Measurements from ENCODE around the gene RAP2B. TPM values are rescaled to one million over a fixed set of nuclear protein-coding genes. Genes with fewer than 3 reads are reported as not detected.

The RAP2B gene
- polyA plus RNA-seq, 3 donors, result 17.5 to 35.5 (median 24.7) TPM

DNA sequence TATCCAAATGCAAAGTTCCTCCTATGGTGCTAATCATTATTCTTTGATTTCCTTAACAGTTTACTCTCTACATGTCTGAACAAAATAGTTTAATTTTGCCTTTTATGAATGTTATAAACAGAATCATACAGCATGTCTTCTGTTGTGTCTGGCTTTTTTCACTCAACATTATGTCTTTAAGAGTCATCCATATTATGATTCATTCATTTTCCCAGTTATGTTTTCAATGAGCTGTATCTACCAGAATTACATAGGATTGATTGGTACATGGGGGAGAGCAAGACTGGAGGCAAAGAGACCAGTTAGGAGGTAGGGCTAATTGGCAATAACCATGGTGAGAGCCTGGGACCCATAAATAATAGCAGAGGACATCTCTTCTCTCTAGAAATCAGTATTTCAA, 16.6 kb upstream of the RAP2B start:
- Mint-ChIP-seq H3K9me3 (peaks cover 0 to 5% (median 2%) of the 10 kb centered on the region in 7 donors), H3K4me1 (peaks cover 21% of the 10 kb centered on the region), H3K36me3 (no peaks in the 10 kb centered on the region), H3K27ac (no peak overlapping the region), H3K4me3 (no peak overlapping the region), H3K27me3 (ENCODE audit: low read depth in 3 of 3) (peaks cover 0 to 3% (median 0%) of the 10 kb centered on the region in 3 donors)
- H3K9ac ChIP-seq (ENCODE audit: insufficient read depth, low read length, poor library complexity, severe bottlenecking), result no peak overlapping the region
- no peaks in the 10 kb centered on the region for H3K27me3 ChIP-seq (ENCODE audit: control insufficient read depth in 2 of 2, insufficient read depth in 2 of 2, low read length in 2 of 2)
- no peaks in the 10 kb centered on the region for H3K79me2 ChIP-seq (ENCODE audit: insufficient read depth, low read length)
- no peak for DNase-seq
- no peak overlapping the region for H2AFZ ChIP-seq (ENCODE audit: insufficient read depth, low read depth, low read length, poor library complexity, severe bottlenecking)
- intact Hi-C loops (cut with micrococcal nuclease), result no loop called here
- no peaks in the 10 kb centered on the region for H3K9me3 ChIP-seq (replicated peaks in 1 of 2; ENCODE audit: control insufficient read depth in 1 of 2, insufficient read depth in 1 of 2, low read length in 2 of 2)
- TF ChIP-seq, protein P1, sequence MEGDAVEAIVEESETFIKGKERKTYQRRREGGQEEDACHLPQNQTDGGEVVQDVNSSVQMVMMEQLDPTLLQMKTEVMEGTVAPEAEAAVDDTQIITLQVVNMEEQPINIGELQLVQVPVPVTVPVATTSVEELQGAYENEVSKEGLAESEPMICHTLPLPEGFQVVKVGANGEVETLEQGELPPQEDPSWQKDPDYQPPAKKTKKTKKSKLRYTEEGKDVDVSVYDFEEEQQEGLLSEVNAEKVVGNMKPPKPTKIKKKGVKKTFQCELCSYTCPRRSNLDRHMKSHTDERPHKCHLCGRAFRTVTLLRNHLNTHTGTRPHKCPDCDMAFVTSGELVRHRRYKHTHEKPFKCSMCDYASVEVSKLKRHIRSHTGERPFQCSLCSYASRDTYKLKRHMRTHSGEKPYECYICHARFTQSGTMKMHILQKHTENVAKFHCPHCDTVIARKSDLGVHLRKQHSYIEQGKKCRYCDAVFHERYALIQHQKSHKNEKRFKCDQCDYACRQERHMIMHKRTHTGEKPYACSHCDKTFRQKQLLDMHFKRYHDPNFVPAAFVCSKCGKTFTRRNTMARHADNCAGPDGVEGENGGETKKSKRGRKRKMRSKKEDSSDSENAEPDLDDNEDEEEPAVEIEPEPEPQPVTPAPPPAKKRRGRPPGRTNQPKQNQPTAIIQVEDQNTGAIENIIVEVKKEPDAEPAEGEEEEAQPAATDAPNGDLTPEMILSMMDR (IDR thresholded peaks at IDR 0.05), result no peak
- no peak overlapping the region for H3K4me3 ChIP-seq (replicated peaks in 1 of 3; ENCODE audit: low read depth in 2 of 3, low read length in 3 of 3)
- no peaks in the 10 kb centered on the region for H3K36me3 ChIP-seq (replicated peaks in 1 of 2; ENCODE audit: control insufficient read depth in 1 of 2, insufficient read depth in 2 of 2, low read length in 2 of 2)
- no peak overlapping the region for H3K4me2 ChIP-seq (replicated peaks; ENCODE audit: extremely low read depth, low read length, poor library complexity, severe bottlenecking)
- peaks cover 9 to 25% of the 10 kb centered on the region in 2 donors for H3K4me1 ChIP-seq (ENCODE audit: control insufficient read depth in 1 of 2, insufficient read depth in 2 of 2, low read length in 2 of 2)
- no peaks in the 10 kb centered on the region for H4K20me1 ChIP-seq (ENCODE audit: insufficient read depth, low read length)
- no peak overlapping the region for H3K27ac ChIP-seq (ENCODE audit: low read depth in 1 of 2, low read length in 2 of 2)

DNA sequence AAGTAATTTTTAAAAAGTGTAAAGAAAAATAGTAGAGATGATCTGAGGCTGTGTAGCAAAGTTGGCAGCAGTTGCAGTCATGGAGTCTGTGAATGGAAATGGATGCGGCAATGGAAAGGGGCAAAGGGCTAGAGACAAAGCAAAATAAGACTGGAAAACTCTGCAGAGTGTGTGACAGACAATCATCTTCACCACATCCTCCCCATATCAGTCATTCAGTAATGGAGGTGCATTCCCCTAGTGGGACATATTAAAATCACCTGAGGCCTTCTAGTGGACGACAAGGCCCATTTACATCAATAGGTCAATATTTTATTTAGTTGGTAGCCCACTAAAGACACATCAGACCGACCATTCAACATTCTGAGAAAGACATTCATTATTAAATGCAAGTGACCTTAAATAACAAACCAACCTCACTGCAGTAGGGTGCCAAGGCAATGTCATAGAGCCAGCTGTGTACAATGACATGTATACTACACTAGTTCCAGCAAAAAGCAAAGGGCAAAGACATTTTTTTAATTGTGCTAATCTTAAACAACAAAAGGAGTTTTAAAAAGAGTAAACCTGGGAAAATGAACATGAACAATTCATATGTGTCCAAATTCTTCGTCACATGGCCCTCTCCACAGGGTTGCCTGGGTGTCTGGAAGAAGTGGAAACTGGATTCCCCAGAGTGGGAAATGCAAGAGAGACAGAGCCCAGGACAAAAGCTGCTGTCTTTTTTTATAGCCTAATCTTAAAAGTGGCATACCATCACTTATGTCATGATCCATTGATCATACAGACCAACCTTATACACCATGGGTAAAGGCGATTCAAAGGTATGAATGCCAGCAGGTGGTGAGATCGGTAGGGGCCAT, 15.6 kb upstream of the RAP2B start:
- Histone ChIP-seq H3K4me3 (replicated peaks in 1 of 3; ENCODE audit: low read depth in 2 of 3, low read length in 3 of 3) (no peak overlapping the region), H3K9me3 (replicated peaks in 1 of 2; ENCODE audit: control insufficient read depth in 1 of 2, insufficient read depth in 1 of 2, low read length in 2 of 2) (no peaks in the 10 kb centered on the region), H3K4me2 (replicated peaks; ENCODE audit: extremely low read depth, low read length, poor library complexity, severe bottlenecking) (no peak overlapping the region), H4K20me1 (ENCODE audit: insufficient read depth, low read length) (no peaks in the 10 kb centered on the region), H3K79me2 (ENCODE audit: insufficient read depth, low read length) (no peaks in the 10 kb centered on the region), H3K9ac (ENCODE audit: insufficient read depth, low read length, poor library complexity, severe bottlenecking) (no peak overlapping the region), H3K27me3 (ENCODE audit: control insufficient read depth in 2 of 2, insufficient read depth in 2 of 2, low read length in 2 of 2) (no peaks in the 10 kb centered on the region), H3K4me1 (ENCODE audit: control insufficient read depth in 1 of 2, insufficient read depth in 2 of 2, low read length in 2 of 2) (peaks cover 9 to 28% of the 10 kb centered on the region in 2 donors), H3K27ac (ENCODE audit: low read depth in 1 of 2, low read length in 2 of 2) (no peak overlapping the region), H2AFZ (ENCODE audit: insufficient read depth, low read depth, low read length, poor library complexity, severe bottlenecking) (no peak overlapping the region), H3K36me3 (replicated peaks in 1 of 2; ENCODE audit: control insufficient read depth in 1 of 2, insufficient read depth in 2 of 2, low read length in 2 of 2) (no peaks in the 10 kb centered on the region)
- intact Hi-C loops (cut with micrococcal nuclease), result no loop called here
- Mint-ChIP-seq H3K4me1 (peaks cover 22% of the 10 kb centered on the region), H3K36me3 (no peaks in the 10 kb centered on the region), H3K4me3 (no peak overlapping the region), H3K9me3 (peaks cover 0 to 5% (median 2%) of the 10 kb centered on the region in 7 donors), H3K27ac (peak overlapping the region in 1 of 7 donors; percentile 0), H3K27me3 (ENCODE audit: low read depth in 3 of 3) (peaks cover 0 to 3% (median 0%) of the 10 kb centered on the region in 3 donors)
- TF ChIP-seq, protein P1 (IDR thresholded peaks at IDR 0.05), result no peak
- DNase-seq, result no peak
- WGBS (ENCODE audit: insufficient coverage), result 100% methylated on average over 2 of the region's 6 CpGs
